Islet precursor cell (in vitro differentiated cells): ENCODE measurements around the gene KLF1.
"Not testable (repeated sequence)": the region's sequence is repeated elsewhere in the genome, so short reads cannot be mapped to it uniquely, and the experiment has no call there.

Experiments used
- DNase-seq: peaks from one replicate; pipeline ENCODE4 v3.0.0-alpha.2; 2018

The KLF1 gene

DNA sequence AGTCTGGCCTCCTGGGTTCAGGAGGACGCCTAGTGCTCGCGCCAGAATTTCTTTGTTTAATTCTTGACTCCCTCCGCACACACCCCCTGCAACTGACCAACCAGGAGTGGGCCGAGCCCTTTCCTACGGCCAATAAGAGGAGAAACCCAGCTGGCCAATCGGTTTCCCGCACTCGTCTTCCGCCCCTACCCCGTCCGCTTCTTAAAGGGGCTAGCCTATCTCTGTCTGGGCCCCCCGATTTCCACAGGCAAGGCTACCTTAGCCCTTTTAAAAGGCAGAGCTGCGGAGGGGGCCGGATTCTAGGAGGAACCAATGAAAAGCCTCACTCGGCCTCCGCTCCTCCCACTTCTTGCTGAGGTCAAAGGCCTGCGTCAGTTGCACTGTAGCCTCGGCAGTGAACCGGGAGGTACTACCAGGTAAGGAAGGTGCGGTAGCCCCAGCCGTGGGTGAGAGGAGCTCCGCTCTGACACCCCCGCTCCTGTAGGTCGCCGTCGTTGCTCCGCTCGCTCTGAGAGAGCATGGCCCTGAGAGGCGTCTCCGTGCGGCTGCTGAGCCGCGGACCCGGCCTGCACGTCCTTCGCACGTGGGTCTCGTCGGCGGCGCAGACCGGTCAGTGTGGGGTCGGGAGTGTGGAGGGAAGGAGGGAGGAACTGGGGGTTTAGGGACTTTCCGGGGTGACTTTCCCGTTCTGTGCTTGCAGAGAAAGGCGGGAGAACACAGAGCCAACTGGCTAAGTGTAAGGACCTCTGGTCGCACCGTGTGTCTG, 4.0 kb upstream of the KLF1 start, which contains the start of gene GCDH:
Gene GCDH, plus strand, starts transcription at position 374 of the 766 bp plus-strand sequence. Its CDS starts 145 bp downstream, at position 519.
- DNase-seq: peak; percentile 99

GRCh38 chr19:12890299-12890786, 3.3 kb upstream of the KLF1 start:
- not testable (repeated sequence) for DNase-seq

- DNase-seq: no peak
These were observed 1.1 kb upstream of the KLF1 start for GRCh38 chr19:12888006-12888603.

GRCh38 chr19:12886651-12886968, 391 bp downstream of the KLF1 start:
- no peak for DNase-seq

DNA sequence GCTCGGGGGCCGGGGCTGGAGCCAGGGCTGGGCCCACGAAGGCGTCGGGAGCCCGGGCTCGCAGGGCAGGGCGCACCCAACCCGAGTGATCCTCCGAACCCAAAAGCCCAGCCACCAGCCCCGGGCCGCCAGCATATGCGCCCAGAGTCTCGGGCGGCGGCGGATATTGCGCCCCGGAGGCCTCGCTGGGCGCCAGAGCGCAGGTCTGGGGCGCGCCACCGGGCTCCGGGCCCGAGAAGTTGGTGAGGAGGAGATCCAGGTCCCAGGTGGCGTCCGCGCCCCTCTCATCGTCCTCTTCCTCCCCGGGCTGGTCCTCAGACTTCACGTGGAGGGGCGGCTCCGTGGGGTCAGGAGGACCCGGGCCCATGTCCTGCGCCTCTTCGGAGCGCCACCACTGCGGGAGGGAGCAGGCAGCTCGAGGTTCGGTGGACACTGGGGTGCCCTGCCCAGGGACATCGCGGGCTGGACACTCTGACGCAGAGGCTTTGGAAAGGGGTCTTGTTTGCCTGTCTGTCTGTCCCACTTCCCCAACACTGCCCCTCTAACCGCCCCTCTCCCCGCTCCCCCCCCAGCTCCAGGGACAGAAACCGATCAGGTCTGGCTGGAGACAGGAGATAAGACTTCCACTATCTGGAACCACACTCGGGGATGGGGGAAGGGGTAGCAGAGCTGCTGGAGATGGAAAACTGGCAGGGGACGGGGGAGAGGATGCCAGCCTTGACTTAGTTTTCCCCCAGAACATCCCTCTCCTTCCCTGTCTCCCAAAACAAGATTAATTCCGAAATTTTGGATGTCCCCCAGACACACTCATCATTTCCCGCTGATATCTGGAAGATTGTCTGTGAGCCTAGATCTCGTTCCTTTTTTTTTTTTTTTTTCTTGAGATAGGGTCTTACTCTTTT, 1.0 kb downstream of the KLF1 start:
- no peak for DNase-seq

GRCh38 chr19:12884926-12885748, 1.9 kb downstream of the KLF1 start:
- peak; percentile 96 for DNase-seq

DNA sequence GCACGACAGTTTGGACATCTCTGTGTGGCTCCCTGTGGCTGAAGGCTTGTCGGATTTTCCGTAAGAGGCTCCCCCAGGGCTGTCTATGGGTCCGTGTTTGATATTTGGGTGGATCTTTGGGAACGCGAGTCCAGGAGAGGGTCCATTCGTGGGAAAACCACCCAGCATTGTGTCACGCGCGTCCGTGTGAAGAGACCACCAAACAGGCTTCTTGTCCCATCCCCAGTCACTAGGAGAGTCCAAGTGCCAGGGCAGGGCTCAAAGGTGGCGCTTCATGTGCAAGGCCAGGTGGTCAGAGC, 2.4 kb downstream of the KLF1 start:
- DNase-seq: no peak

- no peak for DNase-seq
These were observed 2.8 kb downstream of the KLF1 start for GRCh38 chr19:12884202-12884601.

DNA sequence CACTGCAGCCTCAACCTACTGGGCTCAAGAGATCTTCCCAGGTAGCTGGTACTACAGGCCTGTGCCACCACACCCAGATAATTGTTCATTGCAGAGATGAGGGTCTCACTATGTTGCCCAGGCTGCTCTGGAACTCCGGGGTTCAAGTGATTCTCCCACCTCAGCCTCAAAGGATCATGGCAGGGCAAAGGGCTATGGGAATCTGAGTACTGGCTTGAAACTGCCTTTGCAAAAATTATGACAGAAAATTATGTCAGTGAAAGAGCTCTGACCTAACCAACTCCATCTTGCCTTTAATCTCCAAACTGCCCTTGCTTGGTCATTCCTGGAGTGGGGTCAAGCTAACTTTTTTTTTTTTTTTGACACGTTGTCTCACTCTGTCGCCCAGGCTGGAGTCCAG, 4.4 kb downstream of the KLF1 start:
- no peak for DNase-seq

GRCh38 chr19:12881172-12881808, 5.7 kb downstream of the KLF1 start, which contains the start of gene DNASE2:
Gene DNASE2, minus strand, starts transcription at chr19:12881449. Its CDS starts 74 bp downstream, at chr19:12881375.
- peak; percentile 97 for DNase-seq

- peak; percentile 73 for DNase-seq
These were observed 6.3 kb downstream of the KLF1 start for GRCh38 chr19:12880551-12881171.

DNA sequence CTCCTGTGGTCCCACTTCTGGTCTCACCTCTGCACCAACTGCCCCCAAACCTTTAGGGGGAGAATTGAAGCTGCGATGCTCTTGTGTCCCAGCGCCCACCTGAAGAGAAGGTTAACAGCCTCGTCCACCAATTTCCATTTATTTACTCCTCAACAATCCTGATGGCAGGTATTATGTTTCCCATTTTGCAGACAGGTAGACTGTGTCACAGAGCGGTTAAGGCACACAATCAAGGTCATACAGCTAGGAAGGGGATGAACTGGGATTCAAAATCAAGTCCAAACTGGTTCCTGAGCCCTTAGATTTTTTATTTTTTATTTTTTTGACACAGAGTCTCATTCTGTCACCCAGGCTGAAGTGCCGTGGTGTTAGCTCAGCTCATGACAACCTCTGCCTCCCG, 11.9 kb downstream of the KLF1 start:
- no peak for DNase-seq

- no peak for DNase-seq
These were observed 12.9 kb downstream of the KLF1 start for GRCh38 chr19:12873891-12874745.

- DNase-seq: peak; percentile 56
These were observed 13.8 kb downstream of the KLF1 start for GRCh38 chr19:12872941-12873890.

GRCh38 chr19:12872255-12872654, 14.7 kb downstream of the KLF1 start:
- no peak for DNase-seq

- DNase-seq: no peak
These were observed 15.3 kb downstream of the KLF1 start for GRCh38 chr19:12871681-12872080.

GRCh38 chr19:12868540-12869112, 18.4 kb downstream of the KLF1 start:
- DNase-seq: peak; percentile 52

DNA sequence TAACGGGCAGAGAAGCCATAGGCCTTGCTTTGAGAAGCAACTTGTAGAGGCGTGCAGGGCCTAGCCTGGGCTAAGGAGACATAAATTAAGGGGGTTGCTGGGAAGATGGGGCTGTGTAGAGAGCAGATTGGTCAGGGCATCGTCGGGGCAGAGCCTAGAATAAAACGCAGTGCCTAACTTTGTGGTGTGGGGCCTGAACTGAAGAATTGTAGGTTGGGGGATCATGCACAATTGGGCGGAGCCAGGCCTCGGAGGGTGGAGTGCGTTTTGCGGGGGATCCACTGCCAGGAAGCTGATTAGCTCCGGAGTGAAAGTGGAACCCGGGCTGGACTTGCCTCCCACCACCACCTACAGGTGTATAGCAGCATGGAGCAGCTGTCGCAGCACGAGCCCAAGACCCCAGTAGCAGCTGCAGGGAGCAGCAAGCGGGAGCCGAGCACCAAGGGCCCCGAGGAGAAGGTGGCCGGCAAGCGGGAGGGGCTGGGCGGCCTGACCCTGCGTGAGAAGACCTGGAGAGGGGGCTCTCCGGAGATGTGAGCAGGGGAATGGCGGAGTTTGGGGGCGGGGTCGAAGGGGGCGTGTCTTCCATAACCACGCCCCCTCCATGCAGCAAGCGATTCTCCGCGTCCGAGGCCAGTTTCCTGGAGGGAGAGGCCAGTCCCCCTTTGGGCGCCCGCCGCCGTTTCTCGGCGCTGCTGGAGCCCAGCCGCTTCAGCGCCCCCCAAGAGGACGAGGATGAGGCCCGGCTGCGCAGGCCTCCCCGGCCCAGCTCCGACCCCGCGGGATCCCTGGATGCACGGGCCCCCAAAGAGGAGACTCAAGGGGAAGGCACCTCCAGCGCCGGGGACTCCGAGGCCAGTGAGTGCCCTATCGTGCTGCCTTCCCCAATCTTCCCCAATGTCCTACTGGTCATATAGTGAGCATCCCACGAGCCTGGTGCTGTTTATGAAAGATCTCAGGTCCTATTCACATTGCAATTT, 19.6 kb downstream of the KLF1 start:
- DNase-seq: peak; percentile 93
